Mucosa of descending colon (tissue), 3 donors: ENCODE measurements around the gene DCC. TPM values are rescaled to one million over a fixed set of nuclear protein-coding genes. Genes with fewer than 3 reads are reported as not detected.

Experiments used
- ATAC-seq: fragments of 200-7000 bp; cut with Tn5 transposase; one replicate; pipeline ENCODE4 v1.9.1; 2020; ENCODE audit warnings: mild to moderate bottlenecking, moderate library complexity
- DNase-seq, 3 donors: peaks; one replicate each; pipeline ENCODE4 v3.0.0-alpha.2; 2020
- H3K36me3 ChIP-seq: fragments of 200-600 bp; one replicate; pipeline ENCODE4 v1.8.0; 2021; ENCODE audit warnings: low read depth, mild to moderate bottlenecking
- H3K4me1 ChIP-seq: fragments of 200-600 bp; one replicate; pipeline ENCODE4 v1.8.0; 2021; ENCODE audit warnings: low read depth, mild to moderate bottlenecking
- H3K4me3 ChIP-seq: fragments of 200-600 bp; one replicate; pipeline ENCODE4 v1.8.0; 2021; ENCODE audit warnings: mild to moderate bottlenecking
- H3K9me3 ChIP-seq: fragments of 200-600 bp; one replicate; pipeline ENCODE4 v1.8.0; 2021; ENCODE audit warnings: mild to moderate bottlenecking
- intact Hi-C, 2 donors: fragments of 100-400 bp; cut with DNase I in 1 of 2; cut with micrococcal nuclease in 1 of 2; formaldehyde crosslinking; loops; one replicate each; pipeline versions ENCODE4 v1.11.0 to v1.11.1; 2022; cut with DNase I, micrococcal nuclease
- total RNA-seq, 3 donors: library from RNA; stranded (reverse); fragmentation: NEBNext Ultra II Directional in 2 of 3; extraction: Animal tissue kit (Norgen Biotek cat#: 25700) in 2 of 3; gene quantifications; one replicate each; pipeline versions ENCODE4 v1.2.1 to v1.2.4, GENCODE V29; 2021 to 2023
- TF ChIP-seq, protein P1 (sequence below): fragments of 200-600 bp; IDR thresholded peaks from one replicate; pipeline ENCODE4 v1.8.0; 2022; ENCODE audit warnings: antibody characterized with exemption, mild to moderate bottlenecking
- donor health status: DM: no; HTN: no; CAD: no; lungs with moderate emphysema.
- donor health status: DM: no; HTN: no; CAD: no.
- donor health status: DM: no; HTN: yes; CAD: no.

The DCC gene
- total RNA-seq, 3 donors from 2014 or later = 0.26 to 1.3 (median 0.34) TPM

- DNase-seq (no peak), ATAC-seq (no peak)
- Histone ChIP-seq H3K4me3 (no peak overlapping the region), H3K9me3 (no peaks in the 10 kb centered on the region), H3K36me3 (no peaks in the 10 kb centered on the region), H3K4me1 (no peaks in the 10 kb centered on the region)
- intact Hi-C loops = no loop called here
- TF ChIP-seq, protein P1, sequence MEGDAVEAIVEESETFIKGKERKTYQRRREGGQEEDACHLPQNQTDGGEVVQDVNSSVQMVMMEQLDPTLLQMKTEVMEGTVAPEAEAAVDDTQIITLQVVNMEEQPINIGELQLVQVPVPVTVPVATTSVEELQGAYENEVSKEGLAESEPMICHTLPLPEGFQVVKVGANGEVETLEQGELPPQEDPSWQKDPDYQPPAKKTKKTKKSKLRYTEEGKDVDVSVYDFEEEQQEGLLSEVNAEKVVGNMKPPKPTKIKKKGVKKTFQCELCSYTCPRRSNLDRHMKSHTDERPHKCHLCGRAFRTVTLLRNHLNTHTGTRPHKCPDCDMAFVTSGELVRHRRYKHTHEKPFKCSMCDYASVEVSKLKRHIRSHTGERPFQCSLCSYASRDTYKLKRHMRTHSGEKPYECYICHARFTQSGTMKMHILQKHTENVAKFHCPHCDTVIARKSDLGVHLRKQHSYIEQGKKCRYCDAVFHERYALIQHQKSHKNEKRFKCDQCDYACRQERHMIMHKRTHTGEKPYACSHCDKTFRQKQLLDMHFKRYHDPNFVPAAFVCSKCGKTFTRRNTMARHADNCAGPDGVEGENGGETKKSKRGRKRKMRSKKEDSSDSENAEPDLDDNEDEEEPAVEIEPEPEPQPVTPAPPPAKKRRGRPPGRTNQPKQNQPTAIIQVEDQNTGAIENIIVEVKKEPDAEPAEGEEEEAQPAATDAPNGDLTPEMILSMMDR = no peak
Measured at GRCh38 chr18:52610451-52611115, 270.6 kb downstream of the DCC start.

DNA sequence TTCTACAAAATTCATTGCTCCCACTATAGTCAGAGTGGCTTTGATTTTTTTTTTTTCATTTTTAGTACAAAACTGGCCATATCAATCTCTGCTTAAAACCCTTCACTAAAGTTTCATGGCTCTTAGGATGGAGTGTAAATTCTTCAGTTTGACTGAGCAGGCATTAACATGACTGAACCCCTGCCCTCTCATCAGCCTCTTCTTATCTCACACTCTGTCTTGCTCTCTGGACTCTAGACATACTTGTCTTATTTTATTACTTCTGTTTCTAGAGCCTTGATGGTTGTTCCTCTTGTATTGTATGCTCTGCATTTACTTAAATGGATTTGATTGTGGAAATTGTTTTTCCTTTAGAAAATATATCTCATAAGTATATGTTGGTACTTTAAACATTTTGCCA, 272.4 kb downstream of the DCC start:
- ATAC-seq (no peak), DNase-seq (no peak)
- Histone ChIP-seq H3K9me3 (no peaks in the 10 kb centered on the region), H3K36me3 (no peaks in the 10 kb centered on the region), H3K4me1 (no peaks in the 10 kb centered on the region), H3K4me3 (no peak overlapping the region)
- TF ChIP-seq, protein P1 = no peak
- intact Hi-C loops = no loop called here

GRCh38 chr18:52615321-52615720, 275.3 kb downstream of the DCC start:
- H3K4me1 ChIP-seq = no peaks in the 10 kb centered on the region
- ATAC-seq (no peak), DNase-seq (no peak)
- intact Hi-C loops = no loop called here
- TF ChIP-seq, protein P1 = no peak
- H3K36me3 ChIP-seq = no peaks in the 10 kb centered on the region
- no peaks in the 10 kb centered on the region for H3K9me3 ChIP-seq
- no peak overlapping the region for H3K4me3 ChIP-seq

DNA sequence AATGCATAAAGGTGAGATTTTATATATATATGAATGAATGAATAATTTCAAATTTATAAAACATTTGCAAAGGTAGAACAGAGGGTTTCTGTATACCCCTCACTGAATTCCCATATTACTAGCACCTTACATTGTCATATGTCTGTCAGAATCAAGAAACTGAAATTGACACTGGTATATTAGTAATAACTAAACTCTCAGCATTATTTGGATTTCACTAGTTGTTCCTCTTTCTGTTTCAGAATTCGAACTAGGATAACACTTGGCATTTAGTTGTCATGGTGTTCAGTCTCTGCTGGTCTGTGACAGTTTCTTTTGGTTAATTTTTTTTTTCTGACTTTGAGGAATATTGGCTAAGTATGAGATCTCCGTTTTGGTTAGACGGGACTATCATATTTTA, 275.9 kb downstream of the DCC start:
- ATAC-seq (no peak), DNase-seq (no peak)
- Histone ChIP-seq H3K9me3 (no peaks in the 10 kb centered on the region), H3K4me3 (no peak overlapping the region), H3K4me1 (no peaks in the 10 kb centered on the region), H3K36me3 (no peaks in the 10 kb centered on the region)
- TF ChIP-seq, protein P1 = no peak
- intact Hi-C loops = no loop called here

DNA sequence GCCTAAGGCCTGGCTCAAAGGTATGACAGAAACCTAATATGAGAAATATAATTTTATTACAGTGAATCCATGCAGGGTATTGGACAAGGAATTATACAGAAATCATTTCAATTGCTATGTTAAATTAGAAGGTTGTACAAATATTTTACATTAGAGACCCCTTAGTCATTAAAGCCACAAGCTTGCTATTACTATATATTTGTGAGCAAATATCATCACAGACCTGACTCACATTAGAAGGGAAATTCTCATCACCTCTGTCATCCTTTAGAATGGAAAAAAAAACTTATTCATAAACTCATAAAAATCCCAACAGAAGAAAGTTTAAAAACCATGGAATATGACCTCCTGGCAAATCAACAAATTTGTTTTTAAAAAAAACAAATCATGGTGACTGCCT, 277.9 kb downstream of the DCC start:
- TF ChIP-seq, protein P1 = no peak

GRCh38 chr18:52620926-52621439, 281.0 kb downstream of the DCC start:
- ATAC-seq (no peak), DNase-seq (no peak)
- H3K9me3 ChIP-seq = no peaks in the 10 kb centered on the region
- intact Hi-C loops = no loop called here
- no peaks in the 10 kb centered on the region for H3K36me3 ChIP-seq
- H3K4me1 ChIP-seq = no peaks in the 10 kb centered on the region
- TF ChIP-seq, protein P1 = no peak
- H3K4me3 ChIP-seq = no peak overlapping the region

More for the DNA sequence above, 277.9 kb downstream of the DCC start:
- no peak for ATAC-seq
- no peaks in the 10 kb centered on the region for H3K9me3 ChIP-seq
- no peak for DNase-seq
- no peak overlapping the region for H3K4me3 ChIP-seq
- H3K36me3 ChIP-seq = no peaks in the 10 kb centered on the region
- intact Hi-C loops = no loop called here
- no peaks in the 10 kb centered on the region for H3K4me1 ChIP-seq
